Left ventricle myocardium inferior (tissue), 1 donor: ENCODE data around the gene PTPN23. TPM values are rescaled to one million over a fixed set of nuclear protein-coding genes. Genes with fewer than 3 reads are reported as not detected.
"Not testable (repeated sequence)": the region's sequence is repeated elsewhere in the genome, so short reads cannot be mapped to it uniquely, and the experiment has no call there.

Experiments
- DNase-seq: peaks from one replicate; pipeline ENCODE4 v3.0.0-alpha.2; 2020
- H3K27ac ChIP-seq: fragments of 200-600 bp; replicated peaks from 2 replicates; pipeline ENCODE4 v1.8.0; 2021
- H3K27me3 ChIP-seq: fragments of 200-600 bp; 2 replicates; pipeline ENCODE4 v1.8.0; 2021; ENCODE audit warnings: low read depth
- H3K36me3 ChIP-seq: fragments of 200-600 bp; 2 replicates; pipeline ENCODE4 v1.8.0; 2021
- H3K4me1 ChIP-seq: fragments of 200-600 bp; 2 replicates; pipeline ENCODE4 v1.8.0; 2021
- H3K4me3 ChIP-seq: fragments of 200-600 bp; 2 replicates; pipeline ENCODE4 v1.8.0; 2021; ENCODE audit warnings: mild to moderate bottlenecking, moderate library complexity
- H3K9me3 ChIP-seq: fragments of 200-600 bp; replicated peaks from 2 replicates; pipeline ENCODE4 v1.8.0; 2021
- intact Hi-C: fragments of 100-400 bp; cut with micrococcal nuclease; formaldehyde crosslinking; loops from one replicate; pipeline ENCODE4 v1.11.0; 2022
- total RNA-seq: library from RNA; stranded (reverse); fragmentation: NEBNext Ultra II Directional; extraction: Animal tissue kit (Norgen Biotek cat#: 25700); gene quantifications from one replicate; pipeline ENCODE4 v1.2.1, GENCODE V29; 2021
- TF ChIP-seq, protein P1 (sequence below): fragments of 200-600 bp; IDR thresholded peaks from 2 replicates; pipeline ENCODE4 v1.8.0; 2021; ENCODE audit warnings: antibody characterized with exemption, mild to moderate bottlenecking, borderline replicate concordance
- donor health status: DM: no; HTN: yes; CAD: no; lungs with severe emphysema.

PTPN23 gene
- total RNA-seq, 1 donor from 2014 or later: 20.0 TPM

DNA sequence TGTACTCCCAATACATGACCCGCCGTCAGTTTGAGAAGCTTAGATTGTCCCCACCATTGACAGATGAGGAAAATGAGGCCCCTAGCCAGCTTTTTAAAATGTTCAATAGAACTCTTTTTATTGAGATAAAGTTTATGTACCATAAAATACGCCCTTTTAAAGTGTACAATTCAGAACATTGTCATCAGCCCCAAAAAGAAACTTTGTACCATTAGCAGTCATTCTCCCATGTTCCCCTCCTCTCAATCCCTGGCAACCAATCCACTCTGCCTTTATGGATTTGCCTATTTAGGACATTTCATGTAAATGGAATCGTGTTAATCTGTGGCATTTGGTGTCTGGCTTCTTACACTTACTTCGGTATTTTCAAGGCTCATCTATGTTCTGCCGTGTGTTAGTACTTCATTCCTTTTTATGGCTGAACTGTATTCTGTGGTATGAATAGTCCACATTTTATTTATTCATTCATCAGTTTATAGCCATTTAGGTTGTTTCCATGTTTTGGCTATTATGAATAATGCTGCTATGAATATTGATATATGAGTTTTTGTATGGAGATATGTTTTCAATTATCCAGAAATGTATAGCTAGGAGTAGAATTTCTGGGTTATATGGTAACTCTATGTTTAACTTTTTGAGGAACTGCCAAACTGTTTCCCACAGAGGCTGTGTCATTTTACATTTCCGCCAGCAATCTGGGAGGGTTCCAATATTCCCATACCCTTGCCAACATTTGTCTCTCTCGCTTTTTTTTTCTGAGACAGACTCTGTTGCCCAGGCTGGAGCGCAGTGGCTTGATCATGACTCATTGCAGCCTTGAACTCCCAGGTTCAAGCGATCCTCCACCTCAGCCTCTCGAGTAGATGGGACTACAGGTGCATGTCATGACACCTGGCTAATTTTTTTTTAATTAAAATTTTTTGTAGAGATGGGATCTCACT lies 15.3 kb upstream of the PTPN23 start:
- Histone ChIP-seq H3K27me3 (no peaks in the 10 kb centered on the region), H3K4me1 (peaks cover 12% of the 10 kb centered on the region), H3K27ac (no peak overlapping the region), H3K4me3 (no peak overlapping the region), H3K9me3 (peaks cover under 1% of the 10 kb centered on the region), H3K36me3 (no peaks in the 10 kb centered on the region)
- intact Hi-C loops: no loop called here
- TF ChIP-seq, protein P1, sequence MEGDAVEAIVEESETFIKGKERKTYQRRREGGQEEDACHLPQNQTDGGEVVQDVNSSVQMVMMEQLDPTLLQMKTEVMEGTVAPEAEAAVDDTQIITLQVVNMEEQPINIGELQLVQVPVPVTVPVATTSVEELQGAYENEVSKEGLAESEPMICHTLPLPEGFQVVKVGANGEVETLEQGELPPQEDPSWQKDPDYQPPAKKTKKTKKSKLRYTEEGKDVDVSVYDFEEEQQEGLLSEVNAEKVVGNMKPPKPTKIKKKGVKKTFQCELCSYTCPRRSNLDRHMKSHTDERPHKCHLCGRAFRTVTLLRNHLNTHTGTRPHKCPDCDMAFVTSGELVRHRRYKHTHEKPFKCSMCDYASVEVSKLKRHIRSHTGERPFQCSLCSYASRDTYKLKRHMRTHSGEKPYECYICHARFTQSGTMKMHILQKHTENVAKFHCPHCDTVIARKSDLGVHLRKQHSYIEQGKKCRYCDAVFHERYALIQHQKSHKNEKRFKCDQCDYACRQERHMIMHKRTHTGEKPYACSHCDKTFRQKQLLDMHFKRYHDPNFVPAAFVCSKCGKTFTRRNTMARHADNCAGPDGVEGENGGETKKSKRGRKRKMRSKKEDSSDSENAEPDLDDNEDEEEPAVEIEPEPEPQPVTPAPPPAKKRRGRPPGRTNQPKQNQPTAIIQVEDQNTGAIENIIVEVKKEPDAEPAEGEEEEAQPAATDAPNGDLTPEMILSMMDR: no peak
- no peak for DNase-seq

- H3K4me3 ChIP-seq: no peak overlapping the region
- peaks cover 12% of the 10 kb centered on the region for H3K4me1 ChIP-seq
- TF ChIP-seq, protein P1: no peak
- DNase-seq: no peak
- no peaks in the 10 kb centered on the region for H3K36me3 ChIP-seq
- no peaks in the 10 kb centered on the region for H3K9me3 ChIP-seq
- peaks cover 4% of the 10 kb centered on the region for H3K27me3 ChIP-seq
- intact Hi-C loops: no loop called here
- no peak overlapping the region for H3K27ac ChIP-seq
These were observed 14.0 kb upstream of the PTPN23 start for GRCh38 chr3:47366833-47367232.

DNA sequence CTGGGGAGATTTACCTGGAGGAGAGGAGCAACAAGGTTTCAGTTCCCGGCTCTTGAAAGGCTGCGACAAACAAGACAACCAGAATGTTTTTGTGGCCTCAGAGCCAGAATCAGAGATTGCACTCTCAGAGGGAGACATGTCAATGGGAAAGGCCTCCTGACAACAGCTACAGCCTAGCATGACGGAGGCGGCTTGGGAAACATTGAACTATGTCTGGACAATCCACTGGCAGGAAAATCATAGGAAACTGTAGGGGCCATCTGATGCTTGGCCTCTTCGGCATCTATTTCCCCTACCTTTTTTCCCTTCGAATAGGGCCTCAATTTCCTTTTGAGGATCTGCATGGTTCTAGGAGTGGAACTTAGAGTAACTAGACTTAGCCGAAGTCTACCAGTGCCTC lies 13.2 kb upstream of the PTPN23 start:
- DNase-seq: no peak
- TF ChIP-seq, protein P1: no peak
- Histone ChIP-seq H3K4me1 (peaks cover 12% of the 10 kb centered on the region), H3K9me3 (no peaks in the 10 kb centered on the region), H3K27ac (no peak overlapping the region), H3K27me3 (peaks cover 4% of the 10 kb centered on the region), H3K4me3 (no peak overlapping the region), H3K36me3 (no peaks in the 10 kb centered on the region)
- intact Hi-C loops: no loop called here

- H3K4me3 ChIP-seq, H3K9me3 ChIP-seq, DNase-seq, H3K27me3 ChIP-seq, H3K36me3 ChIP-seq, H3K4me1 ChIP-seq, H3K27ac ChIP-seq, intact Hi-C loops: not testable (repeated sequence)
These were observed 10.8 kb upstream of the PTPN23 start for GRCh38 chr3:47370020-47370419.

GRCh38 chr3:47370887-47371697 lies 9.7 kb upstream of the PTPN23 start:
- H3K27ac ChIP-seq: no peak overlapping the region
- peaks cover 4% of the 10 kb centered on the region for H3K27me3 ChIP-seq
- no peaks in the 10 kb centered on the region for H3K4me1 ChIP-seq
- H3K36me3 ChIP-seq: no peaks in the 10 kb centered on the region
- DNase-seq: no peak
- TF ChIP-seq, protein P1: peak; percentile 60
- H3K4me3 ChIP-seq: no peak overlapping the region
- H3K9me3 ChIP-seq: no peaks in the 10 kb centered on the region
- intact Hi-C loops: no loop called here
